Skin of body (tissue), 2 donors: ENCODE data around the gene TM9SF1. TPM values are rescaled to one million over a fixed set of nuclear protein-coding genes. Genes with fewer than 3 reads are reported as not detected.

ENCODE experiments used
- DNase-seq: peaks from one replicate; lab custom pipeline; 2025; lab: John Stamatoyannopoulos, UW
- total RNA-seq: library from RNA; depleted of rRNA; stranded (reverse); fragments of >200 nt; gene quantifications from one replicate; pipeline ENCODE4 v1.2.3, GENCODE V29; 2014

Gene TM9SF1
- total RNA-seq, 1 donor from 2014 or later = 22.4 TPM

- DNase-seq = peak; percentile 16
Measured at GRCh38 chr14:24196071-24197055, 1.1 kb upstream of the TM9SF1 start.

GRCh38 chr14:24194873-24195185, 412 bp downstream of the TM9SF1 start:
- no peak for DNase-seq

GRCh38 chr14:24194186-24194872, 912 bp downstream of the TM9SF1 start:
- no peak for DNase-seq

- DNase-seq = no peak
Measured at GRCh38 chr14:24192933-24193332, 2.3 kb downstream of the TM9SF1 start.

GRCh38 chr14:24190416-24190815, 4.8 kb downstream of the TM9SF1 start:
- no peak for DNase-seq

- no peak for DNase-seq
Measured at GRCh38 chr14:24189460-24189859, 5.8 kb downstream of the TM9SF1 start.

- no peak for DNase-seq
Measured at GRCh38 chr14:24189059-24189375, 6.2 kb downstream of the TM9SF1 start.

- DNase-seq = peak; percentile 97
Measured at GRCh38 chr14:24188251-24189058, 6.8 kb downstream of the TM9SF1 start, which contains the start of gene IPO4. Gene IPO4 (minus strand): TSS chr14:24188816. CDS start chr14:24188787, 29 bp downstream.

- DNase-seq = no peak
Measured at GRCh38 chr14:24187539-24187915, 7.7 kb downstream of the TM9SF1 start.

- DNase-seq = no peak
Measured at GRCh38 chr14:24186831-24187538, 8.3 kb downstream of the TM9SF1 start.

GRCh38 chr14:24185741-24186140, 9.5 kb downstream of the TM9SF1 start:
- no peak for DNase-seq

GRCh38 chr14:24185026-24185425, 10.2 kb downstream of the TM9SF1 start:
- no peak for DNase-seq

GRCh38 chr14:24184104-24184970, 10.9 kb downstream of the TM9SF1 start:
- DNase-seq = no peak

GRCh38 chr14:24183014-24183481, 12.2 kb downstream of the TM9SF1 start:
- DNase-seq = no peak

GRCh38 chr14:24182110-24182882, 12.9 kb downstream of the TM9SF1 start:
- DNase-seq = no peak

- no peak for DNase-seq
Measured at GRCh38 chr14:24181371-24182077, 13.7 kb downstream of the TM9SF1 start.

GRCh38 chr14:24179961-24180796, 15.1 kb downstream of the TM9SF1 start:
- no peak for DNase-seq
